HepG2 (cell line): ENCODE results near the gene BLMH. TPM values are rescaled to one million over a fixed set of nuclear protein-coding genes. Genes with fewer than 3 reads are reported as not detected.

Source experiments
- ATAC-seq: fragments of 200-7000 bp; cut with Tn5 transposase; 3 replicates; pipeline ENCODE4 v1.9.1; 2020; ENCODE audit warnings: mild to moderate bottlenecking, moderate library complexity
- BruUV-seq: library from RNA; stranded (reverse); fragments of 400-500 nt; replicated peaks from 2 replicates; lab custom pipeline; 2021; lab: Mats Ljungman, UMichigan
- CTCF ChIA-PET: fragments of 300-600 bp; formaldehyde crosslinking; extraction: SDS; loops from one replicate; lab custom pipeline; 2021; ENCODE audit warnings: low total read pairs, inconsistent platforms, low intra/inter-chr PET ratio; lab: Yijun Ruan, JAX
- POLR2A ChIA-PET: fragments of 350-600 bp; sonication (Branson Sonifier 250); formaldehyde crosslinking; loops from one replicate; lab custom pipeline; 2020; ENCODE audit warnings: antibody characterized with exemption, inconsistent platforms; lab: Yijun Ruan, JAX
- DNase-seq: peaks from one replicate; pipeline ENCODE4 v3.0.0-alpha.2; 2015; ENCODE audit warnings: low spot score
- FAIRE-seq: peaks from 3 replicates; lab custom pipeline; 2011; peaks lifted over from hg19 to GRCh38; lab: Jason Lieb, UNC
- H2AFZ ChIP-seq: one replicate; pipeline ENCODE4 v1.6.1; 2011; ENCODE audit warnings: low read length, inconsistent platforms
- H3K27ac ChIP-seq: fragments of 300-600 bp; 3 replicates; pipeline ENCODE4 v1.8.0; 2011; ENCODE audit warnings: mixed run types, mild to moderate bottlenecking, mixed read lengths, low read length, inconsistent platforms; ENCODE audit not compliant: insufficient read depth; ENCODE audit errors: extremely low read length
- H3K27me3 ChIP-seq, 2 experiments: fragments of 200-600 bp in 1 of 2; 2 replicates in 1 of 2; 3 replicates in 1 of 2; pipeline versions ENCODE4 v1.6.0 to v1.8.0; 2011; ENCODE audit warnings: low read length in 2 of 2, mild to moderate bottlenecking in 2 of 2, moderate library complexity in 2 of 2, inconsistent platforms in 1 of 2; ENCODE audit not compliant: insufficient read depth in 2 of 2, control insufficient read depth in 1 of 2
- H3K36me3 ChIP-seq, 2 experiments: fragments of 200-600 bp in 1 of 2; replicated peaks in 1 of 2; 2 replicates in 1 of 2; 3 replicates in 1 of 2; pipeline versions ENCODE4 v1.5.1 to v1.8.0; 2011; ENCODE audit warnings: low read length in 2 of 2, inconsistent platforms in 1 of 2; ENCODE audit not compliant: insufficient read depth in 2 of 2, control insufficient read depth in 1 of 2
- H3K4me1 ChIP-seq: 2 replicates; pipeline ENCODE4 v1.5.1; 2012; ENCODE audit warnings: low read length, inconsistent platforms; ENCODE audit not compliant: insufficient read depth
- H3K4me2 ChIP-seq: 2 replicates; pipeline ENCODE4 v1.6.0; 2011; ENCODE audit warnings: low read depth, low read length, inconsistent platforms
- H3K4me3 ChIP-seq, 3 experiments: fragments of 200-600 bp in 1 of 3; sonication (generic), shearing (Covaris generic) in 1 of 3; replicated peaks in 1 of 3; 2 replicates each; pipeline ENCODE4 v1.5.1; 2011 to 2016; ENCODE audit warnings: low read length in 3 of 3, inconsistent platforms in 2 of 3, low read depth in 2 of 3, mild to moderate bottlenecking in 2 of 3, control low read depth in 1 of 3, mixed read lengths in 1 of 3; ENCODE audit not compliant: insufficient read depth in 1 of 3
- H3K79me2 ChIP-seq: one replicate; pipeline ENCODE4 v1.6.1; 2011; ENCODE audit warnings: low read length, inconsistent platforms; ENCODE audit not compliant: insufficient read depth
- H3K9ac ChIP-seq: 2 replicates; pipeline ENCODE4 v1.6.0; 2011; ENCODE audit warnings: mild to moderate bottlenecking, low read depth, low read length, inconsistent platforms; ENCODE audit not compliant: insufficient read depth
- H3K9me3 ChIP-seq: 2 replicates; pipeline ENCODE4 v1.5.1; 2012; ENCODE audit warnings: mild to moderate bottlenecking, low read length
- H4K20me1 ChIP-seq: 2 replicates; pipeline ENCODE4 v1.6.0; 2011; ENCODE audit warnings: inconsistent platforms, mild to moderate bottlenecking, low read length, moderate library complexity; ENCODE audit not compliant: insufficient read depth
- AGO1 ChIP-seq: fragments of 200-400 bp; formaldehyde crosslinking; IDR thresholded peaks from 2 replicates; pipeline ENCODE4 v1.6.1; 2017; ENCODE audit warnings: mild to moderate bottlenecking, low read depth, low read length, moderate library complexity; ENCODE audit not compliant: poor library complexity, severe bottlenecking
- BCL6 ChIP-seq: IDR thresholded peaks from 2 replicates; pipeline ENCODE4 v1.6.1; 2016; ENCODE audit warnings: missing genetic modification reagents, missing compliant biosample characterization
- GATAD2A ChIP-seq: IDR thresholded peaks from 2 replicates; pipeline ENCODE4 v1.6.1; 2016
- GFI1 ChIP-seq: sonication (generic); formaldehyde crosslinking; IDR thresholded peaks from 2 replicates; pipeline ENCODE4 v1.5.0; 2020; ENCODE audit warnings: missing genetic modification reagents, mild to moderate bottlenecking, borderline replicate concordance
- HDAC6 ChIP-seq: fragments of 200-600 bp; sonication (generic); IDR thresholded peaks from 2 replicates; pipeline ENCODE4 v1.7.0; 2017; ENCODE audit warnings: mild to moderate bottlenecking, antibody characterized with exemption, low read length, low read depth
- HIVEP1 ChIP-seq: sonication (generic); formaldehyde crosslinking; IDR thresholded peaks from 2 replicates; pipeline ENCODE4 v1.4.0; 2020; ENCODE audit warnings: mild to moderate bottlenecking, missing genetic modification reagents
- KDM2A ChIP-seq: sonication (generic); formaldehyde crosslinking; IDR thresholded peaks from 2 replicates; pipeline ENCODE4 v1.4.0; 2020; ENCODE audit warnings: low read depth, missing genetic modification reagents, borderline replicate concordance
- KDM5B ChIP-seq: sonication (generic); formaldehyde crosslinking; IDR thresholded peaks from 2 replicates; pipeline ENCODE4 v1.4.0; 2020; ENCODE audit warnings: missing genetic modification reagents, mild to moderate bottlenecking, borderline replicate concordance
- KLF16 ChIP-seq, 2 experiments: sonication (generic) in 1 of 2; formaldehyde crosslinking in 1 of 2; IDR thresholded peaks; 2 replicates each; pipeline versions ENCODE4 v1.6.1 to v1.8.0; 2016 to 2023; ENCODE audit warnings: missing genetic modification reagents in 2 of 2, missing compliant biosample characterization in 1 of 2
- NKX3-1 ChIP-seq: sonication (generic); formaldehyde crosslinking; IDR thresholded peaks from 2 replicates; pipeline ENCODE4 v1.5.0; 2020; ENCODE audit warnings: missing genetic modification reagents
- NR2F6 ChIP-seq, 2 experiments: IDR thresholded peaks; 2 replicates each; pipeline ENCODE4 v1.6.1; 2016; ENCODE audit warnings: antibody characterized with exemption in 1 of 2, mild to moderate bottlenecking in 1 of 2
- POLR2A ChIP-seq, 2 experiments: IDR thresholded peaks; 2 replicates each; pipeline ENCODE4 v1.6.1; 2011; ENCODE audit warnings: low read depth in 2 of 2, low read length in 2 of 2, mild to moderate bottlenecking in 1 of 2, moderate library complexity in 1 of 2; ENCODE audit not compliant: insufficient read depth in 1 of 2
- XRCC5 ChIP-seq: fragments of 200-400 bp; formaldehyde crosslinking; optimal IDR thresholded peaks from 2 replicates; pipeline ENCODE3; 2017; ENCODE audit warnings: mild to moderate bottlenecking, low read length
- YEATS4 ChIP-seq: sonication (generic); formaldehyde crosslinking; IDR thresholded peaks from 2 replicates; pipeline ENCODE4 v1.4.0; 2020; ENCODE audit warnings: missing genetic modification reagents, borderline replicate concordance
- ZBTB38 ChIP-seq: sonication (generic); formaldehyde crosslinking; IDR thresholded peaks from 2 replicates; pipeline ENCODE4 v1.5.1; 2020; ENCODE audit warnings: mild to moderate bottlenecking, missing genetic modification reagents
- ZNF331 ChIP-seq: sonication (generic); formaldehyde crosslinking; IDR thresholded peaks from 2 replicates; pipeline ENCODE4 v1.4.0; 2020; ENCODE audit warnings: missing genetic modification reagents
- ZNF598 ChIP-seq: sonication (generic); formaldehyde crosslinking; IDR thresholded peaks from 2 replicates; pipeline ENCODE4 v1.5.1; 2020; ENCODE audit warnings: mild to moderate bottlenecking, missing genetic modification reagents, borderline replicate concordance
- ZNF75D ChIP-seq: sonication (generic); formaldehyde crosslinking; IDR thresholded peaks from 2 replicates; pipeline ENCODE4 v1.8.1; 2023; ENCODE audit warnings: missing genetic modification reagents, mild to moderate bottlenecking, borderline replicate concordance
- WGBS: methylation state at CpG from one replicate; pipeline ENCODE4 v1.1.6; 2017; ENCODE audit warnings: low lambda C conversion rate; 5-methylcytosine and 5-hydroxymethylcytosine counted together
- in situ Hi-C: cut with HindIII; loops from 2 replicates; pipeline ENCODE4 v1.10.0; 2017; ENCODE audit warnings: low pct_unique_long_range_greater_than_20kb; ENCODE audit not compliant: extremely low pct_ligation_motif_present
- intact Hi-C: fragments of 100-400 bp; cut with micrococcal nuclease; formaldehyde crosslinking; loops from one replicate; pipeline ENCODE4 v1.10.0; 2022; ENCODE audit not compliant: unreplicated experiment
- polyA plus RNA-seq, 8 experiments: library from polyadenylated mRNA; depleted of rRNA in 3 of 8; stranded (reverse) in 7 of 8; unstranded in 1 of 8; fragments of >200 nt; fragmentation: Illumina TruSeq in 4 of 8; extraction: Trizol in 4 of 8; gene quantifications; 2 replicates each; pipeline versions ENCODE4 v1.2.1 to v1.2.3, GENCODE V29; 2011 to 2016; ENCODE audit warnings: low read depth in 4 of 8, missing spikeins in 1 of 8, mixed read lengths in 1 of 8; ENCODE audit not compliant: insufficient read depth in 1 of 8
- total RNA-seq, 5 experiments: library from RNA; depleted of rRNA; stranded (reverse); fragments of >200 nt; fragmentation: Illumina TruSeq; extraction: Trizol; gene quantifications; 2 replicates each; pipeline ENCODE4 v1.2.3, GENCODE V29; 2016; ENCODE audit warnings: low read depth in 1 of 5
- TF ChIP-seq, protein P1 (sequence below): IDR thresholded peaks from 2 replicates; pipeline ENCODE4 v1.4.0; 2020; ENCODE audit warnings: mild to moderate bottlenecking, missing genetic modification reagents
- TF ChIP-seq, protein P2 (sequence below): IDR thresholded peaks from 2 replicates; pipeline ENCODE4 v1.6.1; 2016

BLMH gene
- total and polyA plus RNA-seq, 2 of the 13 experiments (the other 11 are each of a cell fraction or from before 2014, with no cell fraction given): 12.1 to 41.0 TPM

DNA sequence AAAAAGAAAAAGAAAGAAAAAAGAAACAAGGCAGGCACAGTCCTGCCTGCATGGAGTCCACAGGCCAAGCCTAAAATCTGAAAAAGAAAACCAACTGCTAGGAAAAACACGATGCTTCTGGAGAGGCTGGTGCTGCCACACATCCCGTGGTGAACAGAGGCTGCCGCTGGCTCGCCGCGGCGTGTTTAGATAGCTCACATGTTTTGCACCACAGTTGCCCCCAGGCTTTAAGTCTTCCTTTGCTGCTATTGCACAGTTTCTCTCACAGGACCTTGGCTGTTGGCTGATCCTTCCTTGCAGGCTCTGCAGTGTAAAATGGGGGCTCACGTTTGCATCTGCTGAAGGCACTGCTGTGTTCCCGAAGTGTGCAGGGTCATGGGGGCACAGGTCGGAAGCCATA, 64.9 kb downstream of the BLMH start:
- no peaks in the 10 kb centered on the region for H3K27me3 ChIP-seq
- DNase-seq: peak; percentile 34
- no peaks in the 10 kb centered on the region for H3K9me3 ChIP-seq
- peak overlapping the region; percentile 89 for H3K27ac ChIP-seq
- POLR2A ChIA-PET: interaction anchor here (1.0 to 2.7 kb wide), 10 partner anchors 8 to 122 kb away, joined by 3 to 9 read pairs (median 4); partner anchors contain the start of gene SLC6A4
- H3K4me3 ChIP-seq: peak overlapping the region; percentile 34 to 69 (median 61)
- H3K36me3 ChIP-seq: no peaks in the 10 kb centered on the region
- H3K4me2 ChIP-seq: peak overlapping the region; percentile 79
- BruUV-seq: TSS peak; percentile 58
- peak; percentile 25 for ATAC-seq
- FAIRE-seq: peak; percentile 60
- no peaks in the 10 kb centered on the region for H4K20me1 ChIP-seq
- intact Hi-C loops: loop anchor here (10.0 kb wide), 1 partner anchor 52 kb away; no protein-coding TSS in a partner anchor
- in situ Hi-C loops: no loop called here
- WGBS: 2% methylated on average over 6 of the region's 10 CpGs
- peak overlapping the region; percentile 24 for H2AFZ ChIP-seq
- H3K4me1 ChIP-seq: peaks cover 84% of the 10 kb centered on the region
- CTCF ChIA-PET: no interaction called here
- H3K79me2 ChIP-seq: no peaks in the 10 kb centered on the region
- H3K9ac ChIP-seq: peak overlapping the region; percentile 60
- TF ChIP-seq KDM2A (CRISPR knock-in tag) (peak; percentile 54; the same call in 1 of the 2 replicates), KLF16 (CRISPR knock-in tag; IDR thresholded peaks at IDR 0.05) (0 out of 4 replicates have a peak, but pooled peaks of 1 of the 2 experiments have one; percentile 19), HIVEP1 (CRISPR knock-in tag) (no peak), AGO1 (no peak), YEATS4 (CRISPR knock-in tag) (0 out of 2 replicates have a peak, but pooled peaks have one; percentile 6), POLR2A (IDR thresholded peaks at IDR 0.05; ENCODE audit: insufficient read depth in 1 of 2, low read depth in 2 of 2, low read length in 2 of 2) (0 out of 4 replicates have a peak, but pooled peaks have one; percentile 27 to 32), ZBTB38 (CRISPR knock-in tag) (peak; percentile 48; the same call in 1 of the 2 replicates), NKX3-1 (CRISPR knock-in tag) (no peak), NR2F6 (IDR thresholded peaks at IDR 0.05) (peak; percentile 37; the same call in 1 of the 2 replicates), NR2F6 (CRISPR knock-in tag; IDR thresholded peaks at IDR 0.05) (no peak), ZNF75D (CRISPR knock-in tag) (no peak), GFI1 (0 out of 2 replicates have a peak, but pooled peaks have one; percentile 18), ZNF331 (CRISPR knock-in tag) (no peak), ZNF598 (CRISPR knock-in tag) (no peak), KDM5B (CRISPR knock-in tag) (0 out of 2 replicates have a peak, but pooled peaks have one; percentile 41), HDAC6 (no peak), BCL6 (CRISPR knock-in tag) (peak; percentile 32; the same call in 1 of the 2 replicates), XRCC5 (peak; percentile 18), GATAD2A (CRISPR knock-in tag) (peak; percentile 23; the same call in 1 of the 2 replicates)
- TF ChIP-seq, protein P1, sequence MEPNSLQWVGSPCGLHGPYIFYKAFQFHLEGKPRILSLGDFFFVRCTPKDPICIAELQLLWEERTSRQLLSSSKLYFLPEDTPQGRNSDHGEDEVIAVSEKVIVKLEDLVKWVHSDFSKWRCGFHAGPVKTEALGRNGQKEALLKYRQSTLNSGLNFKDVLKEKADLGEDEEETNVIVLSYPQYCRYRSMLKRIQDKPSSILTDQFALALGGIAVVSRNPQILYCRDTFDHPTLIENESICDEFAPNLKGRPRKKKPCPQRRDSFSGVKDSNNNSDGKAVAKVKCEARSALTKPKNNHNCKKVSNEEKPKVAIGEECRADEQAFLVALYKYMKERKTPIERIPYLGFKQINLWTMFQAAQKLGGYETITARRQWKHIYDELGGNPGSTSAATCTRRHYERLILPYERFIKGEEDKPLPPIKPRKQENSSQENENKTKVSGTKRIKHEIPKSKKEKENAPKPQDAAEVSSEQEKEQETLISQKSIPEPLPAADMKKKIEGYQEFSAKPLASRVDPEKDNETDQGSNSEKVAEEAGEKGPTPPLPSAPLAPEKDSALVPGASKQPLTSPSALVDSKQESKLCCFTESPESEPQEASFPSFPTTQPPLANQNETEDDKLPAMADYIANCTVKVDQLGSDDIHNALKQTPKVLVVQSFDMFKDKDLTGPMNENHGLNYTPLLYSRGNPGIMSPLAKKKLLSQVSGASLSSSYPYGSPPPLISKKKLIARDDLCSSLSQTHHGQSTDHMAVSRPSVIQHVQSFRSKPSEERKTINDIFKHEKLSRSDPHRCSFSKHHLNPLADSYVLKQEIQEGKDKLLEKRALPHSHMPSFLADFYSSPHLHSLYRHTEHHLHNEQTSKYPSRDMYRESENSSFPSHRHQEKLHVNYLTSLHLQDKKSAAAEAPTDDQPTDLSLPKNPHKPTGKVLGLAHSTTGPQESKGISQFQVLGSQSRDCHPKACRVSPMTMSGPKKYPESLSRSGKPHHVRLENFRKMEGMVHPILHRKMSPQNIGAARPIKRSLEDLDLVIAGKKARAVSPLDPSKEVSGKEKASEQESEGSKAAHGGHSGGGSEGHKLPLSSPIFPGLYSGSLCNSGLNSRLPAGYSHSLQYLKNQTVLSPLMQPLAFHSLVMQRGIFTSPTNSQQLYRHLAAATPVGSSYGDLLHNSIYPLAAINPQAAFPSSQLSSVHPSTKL: 0 out of 2 replicates have a peak, but pooled peaks have one; percentile 26
- TF ChIP-seq, protein P2, sequence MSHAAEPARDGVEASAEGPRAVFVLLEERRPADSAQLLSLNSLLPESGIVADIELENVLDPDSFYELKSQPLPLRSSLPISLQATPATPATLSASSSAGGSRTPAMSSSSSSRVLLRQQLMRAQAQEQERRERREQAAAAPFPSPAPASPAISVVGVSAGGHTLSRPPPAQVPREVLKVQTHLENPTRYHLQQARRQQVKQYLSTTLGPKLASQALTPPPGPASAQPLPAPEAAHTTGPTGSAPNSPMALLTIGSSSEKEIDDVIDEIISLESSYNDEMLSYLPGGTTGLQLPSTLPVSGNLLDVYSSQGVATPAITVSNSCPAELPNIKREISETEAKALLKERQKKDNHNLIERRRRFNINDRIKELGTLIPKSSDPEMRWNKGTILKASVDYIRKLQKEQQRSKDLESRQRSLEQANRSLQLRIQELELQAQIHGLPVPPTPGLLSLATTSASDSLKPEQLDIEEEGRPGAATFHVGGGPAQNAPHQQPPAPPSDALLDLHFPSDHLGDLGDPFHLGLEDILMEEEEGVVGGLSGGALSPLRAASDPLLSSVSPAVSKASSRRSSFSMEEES (CRISPR knock-in tag): peak; percentile 47; the same call in 1 of the 2 replicates
